Muscle of leg (tissue), 16 donors: Measurements from ENCODE around the gene CCR7. TPM values are rescaled to one million over a fixed set of nuclear protein-coding genes. Genes with fewer than 3 reads are reported as not detected.

ENCODE experiments used
- DNase-seq: peaks from one replicate; pipeline ENCODE4 v3.0.0; 2013
- H3K27ac ChIP-seq: one replicate; pipeline ENCODE4 v1.5.1; 2013; ENCODE audit warnings: mild to moderate bottlenecking, low read length, control low read depth
- H3K27me3 ChIP-seq: one replicate; pipeline ENCODE4 v1.6.1; 2013; ENCODE audit warnings: low read length; ENCODE audit not compliant: control insufficient read depth, insufficient read depth
- H3K36me3 ChIP-seq: one replicate; pipeline ENCODE4 v1.6.1; 2013; ENCODE audit warnings: low read length; ENCODE audit not compliant: control insufficient read depth, insufficient read depth
- H3K4me1 ChIP-seq: one replicate; pipeline ENCODE4 v1.6.1; 2013; ENCODE audit warnings: low read length; ENCODE audit not compliant: control insufficient read depth, insufficient read depth
- H3K4me3 ChIP-seq: one replicate; pipeline ENCODE4 v1.5.1; 2013; ENCODE audit warnings: low read length, control low read depth
- H3K9me3 ChIP-seq: replicated peaks from 2 replicates; pipeline ENCODE4 v1.6.1; 2013; ENCODE audit warnings: low read depth, low read length; ENCODE audit not compliant: control insufficient read depth
- WGBS: methylation state at CpG from one replicate; pipeline ENCODE4 v1.1.5; 2013; ENCODE audit warnings: missing lambda C conversion rate; ENCODE audit not compliant: insufficient coverage; 5-methylcytosine and 5-hydroxymethylcytosine counted together
- long read RNA-seq, 11 donors: transcript quantifications; one replicate each; lab custom pipeline, GENCODE V29; 2026
- polyA plus RNA-seq, 8 donors: library from polyadenylated mRNA; unstranded; fragments of 120-200 nt; gene quantifications; one replicate each; pipeline versions ENCODE4 v1.2.1 to v1.2.3, GENCODE V29; 2013; ENCODE audit warnings: inconsistent platforms in 1 of 8, low replicate concordance in 1 of 8; ENCODE audit not compliant: insufficient read length in 8 of 8, insufficient read depth in 1 of 8
- total RNA-seq: library from RNA; stranded (reverse); fragments of 120-200 nt; gene quantifications from one replicate; pipeline ENCODE4 v1.2.4, GENCODE V29; 2013

Gene CCR7, protein sequence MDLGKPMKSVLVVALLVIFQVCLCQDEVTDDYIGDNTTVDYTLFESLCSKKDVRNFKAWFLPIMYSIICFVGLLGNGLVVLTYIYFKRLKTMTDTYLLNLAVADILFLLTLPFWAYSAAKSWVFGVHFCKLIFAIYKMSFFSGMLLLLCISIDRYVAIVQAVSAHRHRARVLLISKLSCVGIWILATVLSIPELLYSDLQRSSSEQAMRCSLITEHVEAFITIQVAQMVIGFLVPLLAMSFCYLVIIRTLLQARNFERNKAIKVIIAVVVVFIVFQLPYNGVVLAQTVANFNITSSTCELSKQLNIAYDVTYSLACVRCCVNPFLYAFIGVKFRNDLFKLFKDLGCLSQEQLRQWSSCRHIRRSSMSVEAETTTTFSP
- total RNA-seq = 0.09 TPM
- polyA plus RNA-seq = under 1 TPM; 0.17 to 0.35 (median 0.27) TPM
- long read RNA-seq, donor 1 = 0 reads
- long read RNA-seq, donor 2 = 0 reads
- long read RNA-seq, donor 3 = 0 reads
- long read RNA-seq, donor 4 = 0 reads
- long read RNA-seq, donor 5 = 0 reads
- long read RNA-seq, donor 6 = 0 reads
- long read RNA-seq, donor 7 = 0 reads
- long read RNA-seq, donor 8 = 0 reads
- long read RNA-seq, donor 9 = 0 reads
- long read RNA-seq, donor 10 = 0 reads
- long read RNA-seq, donor 11 = 0 reads

DNA sequence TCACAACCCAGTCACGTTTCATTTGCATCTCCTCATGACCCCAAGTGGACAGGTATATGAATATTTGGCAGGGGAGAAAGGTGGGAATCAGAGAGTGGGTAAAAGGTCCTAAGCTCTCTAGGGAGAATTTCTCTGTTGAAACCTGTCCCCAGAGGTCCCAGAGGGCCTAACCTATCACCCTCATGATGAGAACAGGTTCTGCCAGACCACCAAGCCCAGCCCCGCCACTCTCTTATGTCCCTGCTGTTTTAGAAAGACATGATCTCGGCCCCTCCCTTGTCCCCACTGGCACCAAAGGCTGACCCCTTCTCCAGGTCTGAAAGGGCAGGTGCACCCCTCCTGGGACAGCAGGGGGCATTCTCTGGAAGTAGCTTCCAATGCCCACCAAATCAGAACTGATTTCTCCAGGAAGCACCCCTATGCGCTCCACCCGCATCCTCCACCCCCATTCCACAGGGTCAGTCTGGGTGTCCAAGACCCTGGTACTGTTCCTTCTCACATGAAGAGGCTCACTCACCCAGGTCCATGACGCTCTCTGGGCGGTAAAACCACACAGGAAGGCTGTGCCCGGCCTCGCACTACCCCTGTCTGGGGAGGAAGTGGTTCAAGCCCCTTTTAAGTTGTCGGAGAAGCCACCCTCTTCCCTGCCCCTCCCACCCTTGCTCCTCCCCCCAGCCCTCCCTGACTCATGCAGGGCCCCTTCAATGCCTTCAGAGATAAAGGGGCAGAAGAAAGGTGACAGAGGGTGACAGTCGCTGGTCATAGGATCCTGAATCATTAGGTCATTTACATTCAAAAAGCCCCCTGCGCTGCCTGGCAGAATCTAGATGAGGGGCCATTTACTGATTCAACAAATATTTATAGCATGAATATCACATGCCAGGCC is at the start of gene CCR7:
Gene CCR7, minus strand, starts transcription at position 590 of the 886 bp plus-strand sequence. Its CDS starts 63 bp downstream, at position 527.
- DNase-seq = no peak
- H3K9me3 ChIP-seq = peaks cover 2% of the 10 kb centered on the region
- WGBS = 80% methylated on average over 4 of the region's 12 CpGs
- H3K4me3 ChIP-seq = no peak within 1 kb of the TSS
- H3K36me3 ChIP-seq = no peaks in the 10 kb centered on the region
- H3K27me3 ChIP-seq = peaks cover 35% of the 10 kb centered on the region
- H3K27ac ChIP-seq = no peak within 1 kb of the TSS
- H3K4me1 ChIP-seq = peaks cover 7% of the 10 kb centered on the region

DNA sequence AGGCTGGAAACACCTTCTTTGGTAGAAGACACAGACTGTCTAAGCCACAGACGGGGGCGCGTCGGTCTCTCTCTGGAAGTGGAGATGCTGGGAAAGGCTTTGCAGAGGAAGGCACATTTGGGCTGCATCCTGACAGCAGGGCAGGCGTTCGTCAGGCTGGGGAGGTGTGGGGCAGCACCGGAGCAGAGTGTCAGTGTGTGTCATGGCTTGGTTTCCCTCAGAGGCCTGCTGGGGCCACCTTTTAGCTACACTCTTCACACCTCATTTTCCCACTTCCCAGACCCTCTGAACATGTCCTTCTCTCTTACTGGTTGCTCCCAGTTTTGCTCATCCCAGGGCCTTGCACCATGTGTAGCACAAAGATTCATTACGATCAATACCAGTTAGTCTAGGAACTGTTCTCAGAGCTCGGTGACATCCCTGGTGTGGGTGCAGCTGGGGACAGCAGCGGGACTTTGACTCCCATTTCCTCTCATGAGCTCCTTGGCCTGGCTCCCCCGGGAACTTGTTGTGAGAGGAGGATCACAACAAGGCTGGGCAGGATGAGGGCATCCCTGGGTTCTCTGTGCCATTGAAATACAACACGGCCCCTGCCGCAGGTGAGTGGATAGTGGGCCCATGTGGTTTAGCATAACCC is 49.3 kb upstream of the CCR7 start:
- Histone ChIP-seq H3K27ac (no peak overlapping the region), H3K27me3 (peaks cover 12% of the 10 kb centered on the region), H3K36me3 (no peaks in the 10 kb centered on the region), H3K4me3 (no peak overlapping the region), H3K4me1 (peaks cover 7% of the 10 kb centered on the region), H3K9me3 (no peaks in the 10 kb centered on the region)
- no peak for DNase-seq
- WGBS = 84% methylated on average over 10 of the region's 13 CpGs

DNA sequence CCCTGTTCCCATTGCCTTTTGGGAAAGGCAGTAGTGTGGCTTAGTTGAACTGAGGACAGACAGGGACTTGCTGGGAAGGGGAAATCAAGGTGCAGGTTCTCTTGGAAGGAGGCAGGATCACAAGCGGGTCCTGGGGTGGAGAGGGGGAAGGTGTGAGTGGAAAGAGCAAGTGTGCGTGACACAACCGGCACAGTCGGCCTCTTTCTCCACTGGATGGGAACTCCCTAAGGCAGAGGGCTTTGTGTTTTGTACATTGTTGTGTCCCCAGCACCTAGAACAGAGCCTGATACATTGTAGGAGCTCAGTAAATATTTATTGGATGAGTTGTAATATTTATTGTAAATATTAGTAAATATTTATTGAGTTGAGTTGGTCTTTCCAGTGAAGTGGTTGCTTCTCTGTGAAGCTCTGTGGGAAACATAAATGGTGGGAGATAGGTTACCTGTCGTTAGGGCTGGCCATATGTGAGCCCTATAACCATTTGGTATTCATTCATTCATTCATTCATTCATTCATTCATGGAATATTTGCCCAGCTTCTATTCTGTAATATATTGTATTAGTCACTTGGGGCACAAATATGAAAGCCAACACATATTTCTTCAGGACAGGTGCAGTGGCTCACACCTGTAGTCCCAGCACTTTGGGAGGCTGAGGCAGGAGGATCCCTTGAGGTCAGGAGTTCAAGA is 48.3 kb upstream of the CCR7 start:
- Histone ChIP-seq H3K27ac (no peak overlapping the region), H3K27me3 (peaks cover 12% of the 10 kb centered on the region), H3K4me3 (no peak overlapping the region), H3K36me3 (no peaks in the 10 kb centered on the region), H3K4me1 (peaks cover 7% of the 10 kb centered on the region), H3K9me3 (no peaks in the 10 kb centered on the region)
- 81% methylated on average over 2 of the region's 5 CpGs for WGBS
- DNase-seq = no peak

DNA sequence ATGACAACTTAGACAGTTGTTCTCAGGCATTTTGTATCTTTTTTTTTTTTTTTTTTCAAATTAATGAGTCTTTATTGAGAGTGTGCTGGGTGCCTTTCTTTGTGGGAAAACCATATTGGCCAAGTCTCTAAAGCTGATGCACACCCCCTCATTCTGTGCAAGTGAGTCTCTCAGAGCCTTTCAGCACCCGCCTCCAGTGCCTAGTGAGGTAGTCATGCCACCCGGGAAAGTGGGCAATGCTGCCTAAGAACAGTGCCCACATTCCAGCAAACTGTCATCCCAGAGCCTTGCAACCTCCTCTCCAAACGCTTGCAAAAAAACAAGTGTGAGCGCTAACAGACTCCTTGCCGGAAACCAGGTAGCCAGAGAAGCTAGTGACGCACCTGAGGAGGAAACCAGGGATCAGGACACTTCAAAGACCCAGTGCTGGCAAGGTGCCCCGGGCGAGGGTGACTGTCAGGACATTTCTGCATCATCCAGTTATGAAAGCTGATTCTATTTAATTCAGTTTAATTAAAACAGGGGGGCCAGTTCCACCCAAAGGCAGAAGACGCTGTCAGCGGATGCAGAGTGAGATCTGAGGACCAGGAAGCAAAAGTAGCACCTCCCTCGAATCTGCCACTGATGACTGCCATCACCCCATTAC is 47.5 kb upstream of the CCR7 start:
- no peak overlapping the region for H3K4me3 ChIP-seq
- no peak overlapping the region for H3K27ac ChIP-seq
- no peaks in the 10 kb centered on the region for H3K9me3 ChIP-seq
- H3K4me1 ChIP-seq = peaks cover 7% of the 10 kb centered on the region
- H3K36me3 ChIP-seq = no peaks in the 10 kb centered on the region
- 70% methylated on average over 10 of the region's 11 CpGs for WGBS
- no peak for DNase-seq
- H3K27me3 ChIP-seq = peaks cover 11% of the 10 kb centered on the region

DNA sequence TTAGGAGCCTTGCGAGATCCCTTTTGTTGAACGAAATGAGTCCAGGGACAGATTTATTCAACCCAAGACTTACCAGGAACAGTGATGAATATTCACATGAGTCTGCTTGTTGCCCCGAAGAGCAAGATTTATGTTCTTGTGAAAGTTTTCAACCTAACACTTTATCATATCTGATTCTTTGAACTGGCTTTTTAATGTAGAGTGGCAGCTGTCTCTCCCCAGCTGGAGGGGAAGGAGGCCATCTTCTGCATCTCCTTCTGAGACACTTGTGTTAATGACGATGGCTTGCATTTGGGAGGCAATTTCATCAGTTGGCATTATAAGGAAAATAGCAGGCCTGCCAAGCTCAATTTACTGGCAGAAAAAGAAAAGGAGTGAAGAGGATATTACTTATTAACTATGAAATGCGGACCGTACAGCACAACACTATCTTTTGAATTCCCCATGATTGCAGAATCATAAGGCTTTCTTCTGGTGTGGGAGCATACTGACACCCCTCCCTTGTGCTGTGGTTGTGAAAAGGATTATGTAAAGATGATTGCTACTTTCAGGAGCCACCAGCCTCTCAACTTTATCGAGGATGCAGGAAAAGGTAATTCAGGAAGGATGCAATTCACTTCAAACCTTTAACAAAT is 46.7 kb upstream of the CCR7 start:
- WGBS = no CpG with 5 or more reads among the region's 7 CpGs
- DNase-seq = no peak
- Histone ChIP-seq H3K36me3 (no peaks in the 10 kb centered on the region), H3K27me3 (peaks cover 14% of the 10 kb centered on the region), H3K4me1 (peaks cover 7% of the 10 kb centered on the region), H3K27ac (no peak overlapping the region), H3K9me3 (no peaks in the 10 kb centered on the region), H3K4me3 (no peak overlapping the region)

DNA sequence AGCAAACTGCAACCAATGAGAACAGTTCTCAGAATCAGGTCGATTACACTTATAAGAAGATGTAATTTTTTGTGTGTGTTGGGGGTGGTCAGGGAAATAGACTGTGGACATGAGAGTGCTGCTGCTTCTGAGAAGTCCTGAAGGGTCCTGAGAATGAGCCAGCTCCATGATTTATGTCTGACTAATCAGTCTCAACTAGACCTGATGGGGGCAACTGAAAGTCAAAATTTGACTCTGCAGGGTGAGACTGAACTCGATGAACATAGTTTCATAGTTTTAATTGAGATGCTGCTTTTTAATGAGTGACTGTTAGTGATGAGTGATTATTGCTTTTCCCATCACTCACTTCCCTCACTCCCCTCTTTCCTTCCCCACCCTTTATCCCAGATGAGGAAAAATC is 45.1 kb upstream of the CCR7 start:
- Histone ChIP-seq H3K9me3 (no peaks in the 10 kb centered on the region), H3K4me3 (no peak overlapping the region), H3K4me1 (peaks cover 2% of the 10 kb centered on the region), H3K36me3 (no peaks in the 10 kb centered on the region), H3K27me3 (peaks cover 9% of the 10 kb centered on the region), H3K27ac (no peak overlapping the region)
- WGBS = 86% methylated on average over 1 of the region's 2 CpGs
- no peak for DNase-seq

DNA sequence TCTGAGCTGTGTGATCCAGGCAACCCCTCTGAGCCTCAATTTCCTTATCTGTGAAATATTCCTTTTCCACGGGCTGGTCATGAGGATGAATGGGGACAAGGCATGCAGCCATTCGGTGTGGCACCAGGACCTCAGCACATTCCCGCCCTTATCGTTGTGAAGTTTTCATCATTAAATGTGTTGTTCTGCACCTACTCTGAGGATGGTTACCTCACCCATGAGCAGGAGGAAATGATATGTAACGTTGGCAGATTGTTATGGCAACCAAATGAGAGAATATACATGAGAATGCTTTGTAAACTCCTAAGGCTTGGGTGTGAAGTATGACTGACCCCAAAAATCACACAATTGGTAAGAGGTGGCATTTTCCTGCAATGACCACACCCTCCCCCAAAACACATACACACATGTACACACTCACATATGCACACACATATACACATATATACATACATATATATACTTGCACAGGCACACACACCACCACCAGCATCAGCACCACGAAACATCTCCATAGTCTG is 42.8 kb upstream of the CCR7 start:
- H3K9me3 ChIP-seq = no peaks in the 10 kb centered on the region
- DNase-seq = no peak
- H3K27me3 ChIP-seq = peaks cover 4% of the 10 kb centered on the region
- 79% methylated on average over 5 of the region's 6 CpGs for WGBS
- H3K4me3 ChIP-seq = no peak overlapping the region
- no peaks in the 10 kb centered on the region for H3K36me3 ChIP-seq
- H3K27ac ChIP-seq = no peak overlapping the region
- no peaks in the 10 kb centered on the region for H3K4me1 ChIP-seq

DNA sequence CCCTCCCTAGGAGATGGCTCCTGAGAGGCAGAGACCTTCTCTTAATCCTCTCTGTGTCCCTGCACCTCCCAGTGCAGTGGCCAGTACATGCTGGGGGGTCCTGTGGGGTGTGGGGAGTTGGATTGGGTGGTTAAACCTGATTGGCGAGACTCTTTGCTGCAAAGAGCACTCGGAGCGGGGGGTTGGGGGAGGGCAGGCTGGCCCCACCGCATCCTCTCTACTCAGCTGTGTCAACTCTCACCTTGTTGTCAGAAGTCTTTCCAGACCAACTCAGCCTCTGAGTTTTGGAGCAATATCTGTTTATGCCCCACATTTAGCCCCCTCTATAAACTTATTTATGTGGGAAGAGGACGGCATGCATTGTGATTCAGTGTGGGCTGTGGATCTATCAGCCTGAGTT is 42.4 kb upstream of the CCR7 start:
- WGBS = no CpG with 5 or more reads among the region's 5 CpGs
- H3K9me3 ChIP-seq = no peaks in the 10 kb centered on the region
- no peaks in the 10 kb centered on the region for H3K4me1 ChIP-seq
- H3K27ac ChIP-seq = no peak overlapping the region
- DNase-seq = no peak
- H3K4me3 ChIP-seq = no peak overlapping the region
- peaks cover 4% of the 10 kb centered on the region for H3K27me3 ChIP-seq
- H3K36me3 ChIP-seq = no peaks in the 10 kb centered on the region
